Esophagus squamous epithelium (tissue), 4 donors: ENCODE results near the gene FBXL20.

ENCODE experiments used
- CTCF ChIP-seq, 6 experiments: fragments of 450-650 bp in 4 of 6; fragments of 200-600 bp in 2 of 6; sonication (generic) in 2 of 6; IDR thresholded peaks; one replicate each; pipeline ENCODE4 v1.5.1; 2016 to 2019; ENCODE audit warnings: antibody characterized with exemption in 6 of 6, mild to moderate bottlenecking in 4 of 6, moderate library complexity in 4 of 6
- POLR2A ChIP-seq, 4 donors: fragments of 450-650 bp; IDR thresholded peaks; one replicate each; pipeline ENCODE4 v1.6.1; 2017; ENCODE audit warnings: antibody characterized with exemption in 4 of 4, mild to moderate bottlenecking in 4 of 4, moderate library complexity in 3 of 4

DNA sequence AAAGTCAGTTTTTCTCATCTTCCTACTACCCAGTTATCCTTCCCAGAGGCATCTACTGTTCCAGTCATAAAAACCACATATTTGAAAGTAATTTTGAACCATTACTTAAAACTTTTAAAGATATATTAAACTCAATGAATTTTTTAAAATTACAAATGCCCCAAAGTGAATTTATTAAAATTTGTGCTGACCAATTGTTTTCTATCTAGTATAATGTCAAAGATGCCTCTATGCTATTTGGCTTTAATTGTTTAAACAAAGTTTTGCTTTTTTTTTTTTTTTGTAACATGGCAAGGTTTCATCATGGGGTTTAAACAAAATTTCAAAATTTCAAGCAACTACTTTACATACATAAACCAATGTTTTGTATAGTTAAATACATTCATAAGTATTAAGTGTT is 60.7 kb downstream of the FBXL20 start:
- TF ChIP-seq CTCF (IDR thresholded peaks at IDR 0.05) (no peak), POLR2A (IDR thresholded peaks at IDR 0.05) (no peak)
